Inferior parietal cortex (tissue), 1 donor: ENCODE results near the gene PCA3.

ENCODE experiments used
- DNase-seq: peaks from one replicate; pipeline ENCODE4 v3.0.0-alpha.2; 2016; ENCODE audit errors: extremely low spot score

PCA3 gene

DNA sequence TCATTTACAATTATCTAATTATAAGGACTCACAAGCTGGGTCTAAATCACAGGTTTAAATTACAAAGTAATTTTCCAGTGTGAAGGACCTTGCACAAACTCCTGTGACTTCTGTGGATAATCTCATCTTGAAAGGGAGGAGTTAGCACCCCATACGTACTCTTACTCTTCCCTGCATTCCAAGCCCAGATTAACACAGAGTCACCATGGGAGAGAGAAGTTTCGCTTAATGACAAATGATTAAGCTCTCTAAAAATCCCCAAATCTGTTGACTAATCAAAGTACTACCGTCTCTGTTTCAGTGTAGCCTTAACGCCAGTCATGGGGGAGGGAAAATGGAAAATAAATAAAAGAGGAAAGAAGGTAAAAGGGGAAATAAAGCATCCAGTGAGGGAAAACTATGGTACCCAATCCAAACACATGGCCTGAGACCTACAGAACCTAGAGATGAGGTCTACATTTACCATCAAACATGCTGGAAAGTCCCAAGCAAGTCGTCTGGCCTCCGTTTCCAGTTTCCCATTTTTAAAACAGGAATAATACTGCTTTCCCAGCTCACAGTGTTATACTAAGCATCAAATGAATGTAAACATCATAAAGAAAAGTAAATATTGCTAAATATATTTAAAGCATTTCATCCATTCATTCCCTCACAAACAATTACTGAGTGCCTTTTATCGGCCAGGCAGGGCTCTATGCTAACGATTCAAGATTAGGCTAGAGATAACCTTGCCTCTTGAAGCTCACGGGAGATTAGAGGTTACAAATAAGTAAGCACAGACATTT lies 63.2 kb downstream of the PCA3 start:
- DNase-seq: no peak

DNA sequence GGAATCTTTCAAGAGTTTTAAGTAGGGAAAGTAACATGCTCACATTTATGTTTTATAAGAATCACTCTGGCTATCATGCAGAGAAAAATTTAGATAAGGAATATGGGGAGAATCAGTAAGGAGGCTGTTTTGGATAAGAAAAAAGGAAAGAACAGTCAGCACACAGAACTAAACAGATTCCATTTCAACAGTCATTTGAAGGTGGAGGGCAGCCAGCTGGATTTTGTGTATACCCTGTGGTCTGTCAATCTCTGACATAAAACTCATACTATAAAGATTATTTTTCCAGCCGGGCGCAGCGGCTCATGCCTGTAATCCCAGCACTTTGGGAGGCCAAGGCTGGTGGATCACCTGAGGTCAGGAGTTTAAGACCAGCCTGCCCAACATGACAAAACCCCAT lies 64.2 kb downstream of the PCA3 start:
- DNase-seq: no peak

DNA sequence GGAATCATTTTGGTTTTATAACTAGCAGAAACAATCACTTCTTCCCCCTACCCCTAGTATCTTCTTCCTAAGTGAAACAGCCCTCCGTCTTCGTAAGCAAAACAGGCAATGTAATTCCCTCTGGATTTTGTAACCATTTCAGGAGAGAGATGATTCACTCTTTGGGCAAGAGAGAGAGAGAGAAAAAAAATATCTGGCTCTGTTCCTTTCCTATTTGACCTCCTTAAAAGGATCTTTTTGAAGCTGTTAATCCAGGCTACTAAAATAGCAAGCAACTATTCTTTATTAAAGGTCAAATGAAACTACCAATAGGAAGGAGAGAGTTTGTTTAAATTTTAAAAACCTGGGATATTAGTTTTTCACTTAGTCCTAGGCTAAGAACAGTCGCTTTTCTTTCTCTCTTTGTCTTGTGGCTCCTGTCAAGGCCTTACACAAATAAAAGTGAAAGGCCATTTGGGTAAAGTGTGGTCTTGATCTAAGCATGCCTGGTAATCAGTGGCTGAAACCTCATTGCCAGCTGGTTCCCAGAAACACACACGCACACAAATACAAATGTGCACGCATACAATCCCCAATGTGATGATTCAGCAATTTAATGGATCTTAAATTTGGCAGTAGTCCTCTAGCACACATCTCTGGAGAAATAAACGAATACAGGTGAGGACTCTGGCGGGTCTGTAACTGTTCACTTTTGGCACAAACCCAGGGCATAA lies 71.5 kb downstream of the PCA3 start:
- DNase-seq: no peak
